Measurements from ENCODE around the gene TMC6.

DNA sequence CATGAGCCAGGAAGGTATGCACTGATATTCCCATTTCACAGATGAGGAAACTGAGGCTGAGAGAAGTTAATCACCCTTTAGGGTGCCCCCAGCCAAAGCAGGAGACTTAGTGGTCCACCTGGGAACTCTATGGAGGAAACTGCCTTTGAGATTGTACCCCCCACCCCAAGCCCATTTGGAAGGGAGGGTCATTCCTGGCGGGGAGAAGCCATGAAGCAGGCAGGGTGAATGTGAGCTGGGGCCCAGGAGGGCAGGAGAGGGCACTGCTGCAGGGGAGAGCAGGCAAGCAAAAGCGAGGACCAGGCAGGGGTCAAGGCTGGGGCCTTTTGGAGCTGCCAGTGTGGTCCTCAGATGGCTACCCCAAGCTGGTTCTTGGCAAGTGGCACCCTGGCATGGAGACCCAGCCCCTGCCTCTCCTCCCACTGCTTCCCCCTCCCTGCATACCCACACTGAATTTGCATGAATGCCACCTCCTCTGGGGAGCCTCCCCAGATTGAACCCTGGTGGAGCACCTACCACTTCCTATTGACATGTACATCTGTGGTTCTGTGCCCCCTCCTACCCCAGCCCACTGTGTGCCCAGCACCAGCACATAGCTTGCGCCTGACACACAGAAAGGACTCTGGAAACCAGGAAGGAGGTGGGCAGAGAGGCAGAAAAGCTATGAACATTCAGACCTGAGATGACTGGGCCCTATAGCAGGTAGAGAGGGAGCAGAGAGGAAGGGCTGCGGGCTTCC, 965 bp upstream of the TMC6 start:
- TF ChIP-seq, protein P1, sequence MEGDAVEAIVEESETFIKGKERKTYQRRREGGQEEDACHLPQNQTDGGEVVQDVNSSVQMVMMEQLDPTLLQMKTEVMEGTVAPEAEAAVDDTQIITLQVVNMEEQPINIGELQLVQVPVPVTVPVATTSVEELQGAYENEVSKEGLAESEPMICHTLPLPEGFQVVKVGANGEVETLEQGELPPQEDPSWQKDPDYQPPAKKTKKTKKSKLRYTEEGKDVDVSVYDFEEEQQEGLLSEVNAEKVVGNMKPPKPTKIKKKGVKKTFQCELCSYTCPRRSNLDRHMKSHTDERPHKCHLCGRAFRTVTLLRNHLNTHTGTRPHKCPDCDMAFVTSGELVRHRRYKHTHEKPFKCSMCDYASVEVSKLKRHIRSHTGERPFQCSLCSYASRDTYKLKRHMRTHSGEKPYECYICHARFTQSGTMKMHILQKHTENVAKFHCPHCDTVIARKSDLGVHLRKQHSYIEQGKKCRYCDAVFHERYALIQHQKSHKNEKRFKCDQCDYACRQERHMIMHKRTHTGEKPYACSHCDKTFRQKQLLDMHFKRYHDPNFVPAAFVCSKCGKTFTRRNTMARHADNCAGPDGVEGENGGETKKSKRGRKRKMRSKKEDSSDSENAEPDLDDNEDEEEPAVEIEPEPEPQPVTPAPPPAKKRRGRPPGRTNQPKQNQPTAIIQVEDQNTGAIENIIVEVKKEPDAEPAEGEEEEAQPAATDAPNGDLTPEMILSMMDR (conservative IDR thresholded peaks at IDR 0.05; ENCODE audit: low read depth, low read length) = no peak
- no peak for TF ChIP-seq EZH2 (IDR thresholded peaks at IDR 0.05; ENCODE audit: borderline replicate concordance, low read depth, low read length, poor library complexity, severe bottlenecking)
